K562 treated with DMSO at 1 percent for 12 hours (cell line): ENCODE data around the gene CCDC179. TPM values are rescaled to one million over a fixed set of nuclear protein-coding genes. Genes with fewer than 3 reads are reported as not detected.

Source experiments
- total RNA-seq: library from RNA; unstranded; fragments of 300-600 nt; gene quantifications from 2 replicates; pipeline ENCODE4 v1.2.3, GENCODE V29; 2022; ENCODE audit not compliant: insufficient read depth

The CCDC179 gene
- not detected in 2 replicates for total RNA-seq

DNA sequence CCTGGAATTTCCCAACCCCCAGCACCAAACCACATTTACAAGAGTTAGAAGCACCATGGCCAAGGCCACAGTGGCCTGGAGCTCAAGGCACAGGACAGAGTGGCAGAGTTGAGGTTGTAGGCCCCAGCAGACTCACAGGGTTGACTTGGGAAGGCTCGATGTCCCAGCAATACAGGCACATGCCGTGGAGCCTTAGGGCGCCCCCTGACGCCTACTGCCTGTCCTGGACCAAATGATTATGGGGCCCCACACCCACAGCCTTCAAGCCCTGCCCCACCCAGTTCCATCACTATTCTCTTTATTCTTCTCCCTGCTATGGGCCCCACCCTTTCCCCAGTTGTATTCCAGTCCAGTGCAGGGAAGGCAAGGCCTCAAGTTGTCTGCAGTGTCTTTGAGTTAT is at the start of gene CCDC179:
Gene CCDC179, minus strand, starts transcription at position 234 of the 400 bp plus-strand sequence. Its CDS starts 53 bp downstream, at position 181.

DNA sequence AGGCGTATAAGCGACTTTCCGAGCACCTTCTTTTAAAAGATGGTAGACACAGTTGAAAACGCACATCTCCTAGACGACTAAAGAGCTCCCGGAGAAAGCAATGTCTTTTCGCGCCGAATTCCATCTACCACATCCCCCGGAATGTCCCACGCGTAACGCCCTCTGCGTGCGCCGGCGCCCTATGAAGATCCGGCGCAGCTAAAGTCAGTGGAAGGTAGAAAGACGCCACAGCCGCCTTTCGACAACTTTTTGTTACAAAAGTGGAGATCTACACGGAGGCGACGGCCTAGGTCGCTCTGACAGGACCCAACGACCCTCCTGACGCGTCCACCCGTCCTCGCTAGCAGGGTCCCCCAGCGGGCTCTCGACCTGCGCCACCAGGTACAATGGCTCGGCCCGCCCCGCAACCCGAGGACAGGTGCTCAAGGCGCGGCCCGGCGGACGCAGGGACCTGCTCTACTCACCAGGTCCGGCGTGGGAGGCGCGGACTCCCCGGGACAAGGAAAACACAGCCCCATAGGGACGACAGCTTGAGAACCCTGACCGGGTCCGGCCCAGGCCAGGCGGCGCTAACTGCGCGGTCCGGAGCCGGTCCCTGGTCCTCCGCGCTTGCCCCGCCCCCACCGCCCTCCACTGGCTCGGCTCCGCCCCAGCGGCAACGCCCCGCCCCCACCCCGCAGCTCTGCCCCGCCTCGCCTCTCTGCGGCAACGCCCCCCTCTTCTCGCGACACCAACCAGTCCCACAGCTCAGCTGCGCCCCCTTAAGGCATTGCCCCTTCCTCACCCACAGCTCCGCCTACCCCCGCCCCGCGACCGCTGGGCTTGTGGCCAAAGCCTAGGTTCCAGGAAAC is 30.8 kb downstream of the CCDC179 start, which contains the start of gene SVIP:
Gene SVIP, minus strand, starts transcription at position 571 of the 851 bp plus-strand sequence. Its CDS starts 53 bp downstream, at position 518.

Other genes with a start within 250 kb of the CCDC179 start
- 5.0 and 8.8 TPM in 2 replicates for gene FANCF, start 234.7 kb downstream of the CCDC179 start, total RNA-seq
- 2.2 TPM in 1 of 2 replicates, not detected in the other for gene GAS2, start 193.9 kb downstream of the CCDC179 start, total RNA-seq
- 23.9 and 26.4 TPM in 2 replicates for gene SVIP, start 30.7 kb downstream of the CCDC179 start, total RNA-seq